GM21786 (cell line): ENCODE data around the gene OIP5.
A peak's percentile ranks its signal among the peaks of the same experiment; 100 is the strongest.
"Not testable (repeated sequence)": the region's sequence is repeated elsewhere in the genome, so short reads cannot be mapped to it uniquely, and the experiment has no call there.

Source experiments
- ATAC-seq: cut with Tn5 transposase; IDR thresholded peaks from one replicate; pipeline ENCODE4 v1.9.1; 2021; ENCODE audit not compliant: unreplicated experiment

OIP5 gene

DNA sequence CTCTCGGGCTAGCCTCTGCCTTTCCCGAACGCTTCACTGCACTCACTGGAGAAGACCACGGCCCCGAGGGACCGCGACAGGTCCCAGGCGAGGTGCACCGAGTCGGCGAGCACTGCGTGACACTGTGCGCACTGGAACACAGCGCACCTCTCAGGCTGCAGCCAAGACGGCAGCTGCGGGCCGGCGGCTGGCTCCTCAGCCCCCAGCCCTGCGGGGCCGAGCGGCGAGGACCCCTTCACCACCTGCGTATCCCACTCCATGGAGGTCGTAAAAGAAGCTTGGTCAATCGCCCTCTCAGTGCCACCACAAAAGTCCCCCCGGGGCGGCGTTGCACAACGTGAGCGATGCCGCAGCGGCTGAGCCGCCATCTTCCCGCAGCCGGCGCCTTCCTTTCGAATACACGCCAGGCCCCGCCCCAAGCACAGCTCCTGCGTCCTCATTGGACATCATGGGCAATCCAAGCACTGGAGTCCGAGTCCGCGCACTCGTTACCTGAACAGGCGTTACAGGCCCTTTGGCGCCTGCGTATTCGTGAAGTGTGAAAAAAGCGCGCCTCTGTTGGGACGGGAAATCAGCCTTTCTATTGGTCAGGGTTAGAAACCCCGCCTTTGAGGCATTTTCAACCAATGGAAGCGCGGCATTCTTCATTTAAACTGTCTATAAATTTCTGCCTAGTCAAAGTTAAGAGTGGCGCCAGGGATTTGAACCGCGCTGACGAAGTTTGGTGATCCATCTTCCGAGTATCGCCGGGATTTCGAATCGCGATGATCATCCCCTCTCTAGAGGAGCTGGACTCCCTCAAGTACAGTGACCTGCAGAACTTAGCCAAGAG, at the start of gene OIP5, which contains the start of gene NUSAP1:
TSS of gene OIP5 (minus strand) at position 398 of the 832 bp plus-strand sequence. CDS start at position 368, 30 bp downstream.
TSS of gene NUSAP1 (plus strand) at position 688 of the 832 bp plus-strand sequence. CDS start at position 765, 77 bp downstream.
- ATAC-seq, result peak; percentile 88

DNA sequence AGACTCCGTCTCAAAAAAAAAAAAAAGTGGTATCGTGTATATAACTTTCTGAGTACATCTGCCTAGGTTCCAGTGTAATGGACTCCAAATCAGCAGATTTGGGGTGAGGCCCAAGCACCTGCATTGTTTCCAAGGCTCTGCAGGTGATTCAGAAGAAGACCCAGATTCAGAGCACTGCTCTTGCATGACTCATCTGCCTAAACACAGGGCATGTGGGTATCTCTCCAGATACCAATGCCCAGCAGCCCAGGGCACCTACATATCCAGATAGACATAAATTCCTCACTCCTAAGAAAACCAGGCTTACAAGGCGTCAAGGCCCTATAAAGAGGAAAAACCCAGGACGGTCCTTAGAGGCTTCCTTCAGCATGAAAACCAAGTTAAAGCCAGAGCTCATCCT, 45.6 kb upstream of the OIP5 start:
- no peak for ATAC-seq

DNA sequence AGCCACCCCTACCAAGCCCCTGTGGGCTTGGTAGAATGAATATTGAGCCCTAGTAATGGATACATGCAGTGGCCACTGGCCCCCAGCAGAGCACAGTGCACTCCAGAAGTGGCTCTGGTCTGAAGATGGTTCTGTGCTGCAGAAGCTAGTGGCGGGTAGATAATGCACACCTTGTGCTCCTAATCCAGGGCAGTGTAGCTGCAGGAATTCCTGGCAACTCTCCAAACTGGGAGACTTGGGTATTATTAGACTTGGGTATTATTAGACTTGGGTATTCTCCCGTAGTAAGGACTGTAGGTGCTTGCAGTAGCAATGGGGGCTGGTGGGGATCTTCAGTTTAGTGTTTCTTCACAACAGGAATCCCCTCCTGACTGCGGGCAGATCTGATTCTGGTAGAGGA, 35.0 kb upstream of the OIP5 start:
- no peak for ATAC-seq

DNA sequence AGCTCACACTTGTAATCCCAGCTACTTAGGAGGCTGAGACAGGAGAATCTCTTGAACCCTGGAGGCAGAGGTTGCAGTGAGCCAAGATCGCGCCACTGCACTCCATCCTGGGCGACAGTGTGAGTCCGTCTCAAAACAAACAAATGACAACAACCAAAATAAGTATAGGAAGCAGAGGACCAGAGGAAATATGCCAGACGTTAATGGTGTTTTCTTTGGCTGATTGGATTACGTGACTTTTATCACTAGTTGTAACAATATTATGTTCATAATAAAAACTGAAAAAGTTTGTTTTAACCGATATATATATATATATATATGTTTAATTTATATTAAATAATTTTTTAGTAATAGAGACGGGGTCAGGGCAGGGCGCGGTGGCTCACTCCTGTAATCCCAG, 22.0 kb upstream of the OIP5 start:
- ATAC-seq, result no peak

DNA sequence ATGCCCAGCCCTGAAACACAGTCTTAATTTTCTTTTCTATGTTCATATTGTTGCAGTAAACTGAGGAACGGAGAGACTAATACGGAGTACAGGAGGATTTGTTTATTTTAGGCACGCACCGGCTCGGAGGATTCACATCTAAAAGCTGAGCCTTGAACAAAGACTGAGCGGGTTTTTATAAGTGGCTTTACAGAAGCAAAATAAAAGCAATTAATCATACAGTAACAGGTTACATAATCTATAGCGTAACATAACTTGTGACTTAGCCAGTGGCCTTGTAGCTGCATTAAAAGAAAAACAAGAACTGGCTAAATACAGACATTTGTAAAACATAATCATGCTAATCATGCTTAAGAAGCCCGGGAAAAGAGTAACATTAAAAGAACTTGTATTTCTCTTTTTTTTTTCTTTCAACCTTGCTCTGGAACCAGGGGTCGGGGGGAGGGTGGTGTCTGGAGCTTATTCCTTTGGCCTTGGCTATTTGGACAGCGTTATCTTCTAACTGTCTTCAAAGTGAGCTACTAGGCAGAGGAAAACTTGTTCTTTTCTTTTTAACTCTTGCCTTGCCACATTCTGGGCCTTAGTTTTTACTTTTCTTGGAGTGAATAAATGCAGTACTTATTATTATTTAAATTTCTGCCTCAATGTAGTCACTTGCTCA, 17.8 kb upstream of the OIP5 start:
- no peak for ATAC-seq

DNA sequence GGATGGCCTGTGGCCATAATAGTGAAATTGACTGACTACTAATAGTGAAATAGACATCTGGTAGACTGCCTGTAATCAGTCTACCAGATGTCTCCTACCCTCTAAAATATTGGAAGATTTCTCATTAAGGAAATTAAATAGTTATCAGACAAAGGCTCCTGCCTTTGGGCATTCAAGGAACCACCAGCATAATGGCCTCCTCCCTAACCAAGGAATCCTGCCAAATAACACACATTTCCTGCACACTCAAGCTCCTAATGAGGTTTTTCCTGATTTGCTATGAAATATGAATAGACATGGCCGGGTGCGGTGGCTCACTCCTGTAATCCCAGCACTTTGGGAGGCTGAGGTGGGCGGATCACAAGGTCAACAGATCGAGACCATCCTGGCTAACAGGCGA, 14.8 kb upstream of the OIP5 start:
- ATAC-seq, result no peak

DNA sequence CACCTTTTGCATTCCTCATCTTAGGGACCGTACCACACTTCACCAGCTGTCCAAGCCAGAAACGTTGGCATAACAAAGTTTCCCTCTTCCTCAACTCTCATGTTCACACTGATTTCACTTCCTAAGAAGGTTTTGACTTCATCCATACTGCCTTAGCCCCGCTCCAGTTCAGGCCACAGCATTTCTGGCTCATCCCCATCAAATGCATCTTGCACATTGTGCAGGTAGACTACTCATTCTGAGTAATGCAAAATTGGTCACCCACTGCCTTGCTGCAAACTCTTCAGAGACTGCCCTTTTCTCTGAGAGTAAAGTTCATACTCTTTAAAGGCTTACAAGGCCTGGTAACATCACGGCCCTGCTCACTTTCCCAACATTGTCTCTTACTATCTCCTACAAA, 9.1 kb upstream of the OIP5 start:
- no peak for ATAC-seq

DNA sequence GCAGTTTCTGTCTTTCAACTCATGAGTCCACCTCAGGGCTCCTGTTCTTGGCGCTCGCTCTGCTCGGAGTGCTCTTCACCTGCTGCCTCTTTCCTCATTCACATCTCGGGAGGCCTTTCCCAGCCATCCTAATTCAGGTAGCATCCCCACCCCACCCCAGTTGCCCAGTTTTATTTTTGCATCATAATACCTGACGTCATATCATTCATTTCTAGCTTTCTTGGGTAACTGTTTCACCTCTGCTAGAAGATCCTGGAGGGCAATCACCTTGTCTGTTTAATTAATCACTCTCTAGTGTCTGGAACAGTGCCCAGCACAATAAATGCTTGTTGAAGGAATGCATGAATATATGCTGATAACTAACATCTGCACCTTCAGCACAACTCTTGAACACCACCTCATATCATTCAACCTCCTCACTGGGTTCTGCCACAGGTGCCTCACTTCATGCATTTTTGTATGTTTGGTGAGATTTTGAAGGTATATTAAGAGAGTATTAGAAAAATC, 7.9 kb upstream of the OIP5 start:
- no peak for ATAC-seq

DNA sequence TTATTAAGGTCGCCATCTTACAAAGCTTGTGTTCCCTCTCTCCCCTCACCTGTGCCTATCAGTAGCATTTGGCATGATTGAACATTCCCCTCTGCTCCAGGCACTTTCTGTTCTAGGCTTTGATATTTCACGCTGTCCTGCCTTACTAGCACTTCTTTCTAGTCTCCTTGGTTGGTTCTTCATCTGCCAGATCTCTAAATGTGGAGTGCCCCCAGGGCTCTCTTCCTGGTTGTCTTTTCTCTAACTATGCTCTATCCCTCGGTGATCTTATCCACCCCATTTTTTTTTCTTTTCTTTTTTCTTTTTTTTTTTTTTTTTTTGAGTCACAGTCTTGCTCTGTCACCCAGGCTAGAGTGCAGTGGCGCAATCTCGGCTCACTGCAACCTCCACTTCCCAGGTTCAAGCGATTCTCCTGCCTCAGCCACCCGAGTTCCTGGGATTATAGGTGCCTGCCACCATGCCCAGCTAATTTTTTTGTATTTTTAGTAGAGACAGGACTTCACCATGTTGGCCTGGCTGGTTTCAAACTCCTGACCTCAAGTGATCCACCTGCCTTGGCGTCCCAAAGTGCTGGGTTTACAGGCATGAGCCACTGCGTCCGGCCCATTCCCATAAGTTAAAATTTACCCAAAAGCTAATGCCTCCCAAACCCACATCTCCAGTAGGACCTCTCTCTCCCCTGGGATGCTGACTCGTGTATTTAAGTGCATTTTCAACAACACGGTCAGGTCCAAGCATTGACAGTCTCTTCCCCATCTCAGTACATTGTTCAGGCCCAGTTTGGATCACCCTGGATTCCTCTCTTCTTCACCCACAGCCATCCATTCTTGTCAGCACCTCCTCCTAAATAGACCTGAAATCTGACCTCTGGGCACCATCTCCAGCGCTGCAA, 5.5 kb upstream of the OIP5 start:
- no peak for ATAC-seq

DNA sequence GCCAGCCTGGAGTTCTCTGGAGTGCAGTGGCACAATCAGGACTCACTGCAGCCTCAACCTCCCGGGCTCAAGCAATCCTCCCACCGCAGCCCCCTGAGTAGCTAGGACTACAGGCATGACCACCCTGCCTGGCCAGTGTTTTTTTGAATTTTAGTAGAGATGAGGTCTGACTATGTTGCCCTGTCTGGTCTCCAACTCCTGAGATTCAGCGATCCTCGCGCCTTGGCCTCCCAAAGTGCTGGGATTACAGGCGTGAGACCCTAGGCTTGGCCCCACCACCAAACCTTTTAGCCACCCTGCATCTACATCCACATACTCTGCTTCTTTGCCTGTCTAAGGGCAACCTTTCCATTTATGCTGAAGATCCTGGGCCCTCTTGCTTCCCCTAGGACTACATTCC, 4.7 kb upstream of the OIP5 start:
- no peak for ATAC-seq

DNA sequence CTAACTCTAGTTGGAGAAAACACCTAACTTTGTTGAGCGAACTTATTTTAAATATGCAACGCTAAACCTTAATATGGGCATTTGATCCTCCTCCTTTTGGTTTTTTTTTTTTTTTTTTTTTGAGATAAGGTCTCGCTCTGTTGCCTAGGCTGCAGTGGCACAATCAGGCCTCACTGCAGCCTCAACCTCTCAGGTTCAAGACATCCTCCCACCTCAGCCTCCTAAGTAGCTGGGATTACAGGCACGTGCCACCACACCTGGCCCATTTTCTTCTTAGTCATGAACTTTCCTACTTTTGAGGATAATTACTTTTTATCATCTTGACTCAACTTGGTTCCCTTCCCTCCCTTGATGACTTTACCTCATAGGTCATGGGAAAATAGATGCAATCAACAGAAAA, 4.2 kb upstream of the OIP5 start:
- no peak for ATAC-seq

DNA sequence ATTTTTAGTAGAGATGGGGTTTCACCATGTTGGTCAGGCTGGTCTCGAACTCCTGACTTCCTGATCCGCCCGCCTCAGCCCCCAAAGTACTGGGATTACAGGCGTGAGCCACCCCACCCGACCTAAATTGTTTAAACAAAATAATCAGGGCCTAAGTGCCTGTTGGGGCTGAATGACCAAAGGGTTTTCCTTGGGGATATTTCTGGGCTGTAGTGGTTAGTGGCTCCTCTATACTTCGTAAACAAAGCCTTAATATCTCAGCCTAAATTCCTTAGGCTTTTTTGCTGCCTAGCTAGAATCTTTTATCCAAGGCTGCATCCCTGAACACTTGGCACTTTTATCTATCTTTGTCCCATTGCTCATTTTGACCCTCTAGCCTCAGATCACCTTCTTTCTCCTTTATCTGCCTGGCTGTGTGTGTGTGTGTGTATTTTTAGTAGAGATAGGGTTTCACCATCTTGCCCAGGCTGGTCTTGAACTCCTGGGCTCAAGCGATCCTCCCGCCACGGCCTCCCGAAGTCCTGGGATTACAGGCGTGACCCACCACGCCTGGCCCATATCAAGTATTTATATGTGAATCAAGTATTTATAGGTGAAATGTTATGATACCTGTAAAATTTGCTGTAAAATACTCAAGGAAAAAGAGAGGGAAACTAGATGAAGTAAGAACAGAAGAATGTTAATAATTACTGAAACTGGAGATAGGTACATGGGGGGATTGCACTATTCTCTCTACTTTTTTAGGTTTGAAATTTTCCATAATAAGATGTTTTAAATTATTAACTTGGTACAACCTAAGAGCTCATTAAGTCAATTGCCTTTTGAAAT, 2.1 kb upstream of the OIP5 start:
- ATAC-seq, result no peak

DNA sequence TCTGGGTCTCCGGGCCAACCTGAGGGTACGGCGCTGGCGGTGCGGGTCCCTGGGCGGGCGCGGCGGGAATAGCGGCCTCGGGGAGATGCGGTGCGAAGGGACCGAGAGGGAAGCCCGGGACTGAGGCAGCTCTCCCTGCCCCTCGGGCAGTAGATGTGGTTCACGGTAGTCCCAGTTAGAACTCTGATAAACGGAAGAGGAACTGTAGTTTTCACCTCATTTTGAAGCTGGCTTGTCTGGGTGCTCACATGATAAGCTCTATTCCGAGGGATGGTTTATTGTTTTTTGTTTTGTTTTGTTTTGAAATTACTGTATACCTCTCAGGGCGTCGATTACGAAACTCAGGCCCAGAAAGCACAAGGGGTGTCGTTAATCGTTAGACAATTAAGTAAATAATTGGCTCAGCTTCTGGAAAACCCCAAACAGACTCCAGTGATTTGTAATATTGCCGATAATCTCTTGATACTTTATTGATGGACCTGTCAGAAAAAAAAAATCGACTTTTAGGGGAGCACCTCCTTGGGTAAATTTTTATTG, 703 bp upstream of the OIP5 start:
- ATAC-seq, result peak; percentile 16

DNA sequence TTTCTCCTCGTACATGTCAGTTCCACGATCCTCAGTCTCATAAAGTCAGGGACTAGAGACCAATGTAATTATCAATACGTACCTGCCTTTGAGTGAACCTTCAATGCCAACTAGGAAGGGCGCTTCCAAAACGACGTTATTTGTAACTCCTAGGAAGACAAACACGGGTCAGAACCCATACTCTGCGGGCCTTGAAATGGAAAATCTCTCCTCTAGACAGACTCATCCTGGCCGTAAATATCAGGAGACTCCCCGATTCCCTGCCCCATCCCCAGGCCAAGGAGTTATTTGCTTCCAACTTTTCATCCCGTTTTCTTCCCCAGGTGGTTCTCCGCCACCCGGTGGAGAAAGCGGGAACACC, 578 bp downstream of the OIP5 start:
- no peak for ATAC-seq

DNA sequence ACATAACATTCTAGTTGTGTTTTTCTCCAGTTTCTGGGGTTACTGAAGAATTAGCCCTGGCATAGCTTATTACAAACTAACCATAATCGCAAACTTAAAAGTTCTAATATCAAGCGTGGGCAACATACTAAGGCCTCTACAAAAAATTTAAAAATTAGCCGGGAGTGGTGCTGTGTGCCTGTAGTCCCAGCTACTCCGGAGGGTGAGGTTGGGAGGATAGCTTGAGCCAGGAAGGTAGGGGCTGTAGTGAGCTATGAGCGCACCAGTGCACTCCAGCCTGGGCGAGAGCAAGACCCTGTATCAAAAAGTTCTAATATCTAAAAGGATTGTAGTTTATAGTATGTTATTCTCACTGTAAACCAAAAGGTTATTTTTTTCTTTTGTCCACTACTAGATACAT, 1.1 kb downstream of the OIP5 start:
- no peak for ATAC-seq

DNA sequence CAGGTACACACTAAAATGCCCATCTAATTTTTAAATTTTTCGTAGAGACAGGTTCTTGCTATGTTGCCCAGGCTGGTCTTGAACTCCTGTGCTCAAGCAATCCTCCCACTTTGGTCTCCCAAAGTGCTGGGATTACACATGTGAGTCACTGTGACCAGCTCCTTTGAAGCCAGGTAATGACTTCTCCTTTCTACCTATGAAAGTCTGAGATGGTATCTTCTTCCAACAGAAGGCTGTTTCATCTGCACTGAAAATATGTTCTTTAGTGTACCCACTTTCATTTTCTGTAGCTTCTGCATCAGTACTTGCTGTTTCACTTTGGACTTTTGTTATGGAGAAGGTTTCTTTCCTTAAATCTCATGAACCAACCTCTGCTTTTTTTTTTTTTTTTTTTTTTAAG, 8.8 kb downstream of the OIP5 start:
- no peak for ATAC-seq

DNA sequence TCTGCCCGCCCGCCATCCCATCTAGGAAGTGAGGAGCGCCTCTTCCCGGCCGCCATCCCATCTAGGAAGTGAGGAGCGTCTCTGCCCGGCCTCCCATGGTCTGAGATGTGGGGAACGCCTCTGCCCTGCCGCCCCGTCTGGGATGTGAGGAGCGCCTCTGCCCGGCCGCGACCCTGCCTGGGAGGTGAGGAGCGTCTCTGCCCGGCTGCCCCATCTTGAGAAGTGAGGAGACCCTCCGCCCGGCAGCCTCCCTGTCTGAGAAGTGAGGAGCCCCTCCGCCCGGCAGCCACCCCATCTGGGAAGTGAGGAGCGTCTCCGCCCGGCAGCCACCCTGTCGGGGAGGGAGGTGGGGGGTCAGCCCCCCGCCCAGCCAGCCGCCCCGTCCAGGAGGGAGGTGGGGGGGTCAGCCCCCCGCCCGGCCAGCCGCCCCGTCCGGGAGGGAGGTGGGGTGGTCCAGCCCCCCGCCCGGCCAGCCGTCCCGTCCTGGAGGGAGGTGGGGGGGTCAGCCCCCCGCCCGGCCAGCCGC, 11.5 kb downstream of the OIP5 start:
- ATAC-seq, result not testable (repeated sequence)

DNA sequence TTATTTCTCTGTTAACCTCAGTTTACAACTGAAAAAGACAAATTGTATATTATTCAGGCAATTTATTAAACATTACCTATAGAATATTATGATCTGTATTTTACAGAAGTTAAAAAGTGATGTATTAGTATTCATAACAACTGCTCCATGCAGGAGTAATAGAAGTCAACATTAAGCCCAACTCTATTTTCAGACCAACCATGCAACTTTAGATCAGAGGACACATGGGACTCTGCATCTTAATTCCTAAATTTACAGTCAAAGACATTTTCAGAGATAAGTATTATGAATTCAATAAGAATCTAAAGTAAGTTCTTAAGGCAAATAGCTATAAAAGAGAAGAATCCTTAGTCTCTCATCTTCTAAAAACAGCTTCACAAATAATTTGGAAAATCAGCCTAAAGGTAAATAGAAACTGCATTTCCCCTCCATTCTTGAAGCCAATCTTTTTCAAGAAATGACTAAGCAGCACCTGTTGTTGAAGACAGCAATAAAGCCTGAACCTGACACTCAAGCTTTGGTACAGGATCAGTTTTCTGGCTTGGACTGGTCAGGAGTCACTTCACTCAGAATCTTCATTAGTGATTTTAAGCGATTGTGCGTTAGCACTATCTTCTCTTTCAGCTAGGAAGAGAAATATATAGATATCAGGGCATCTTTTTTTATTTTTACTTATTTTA, 23.0 kb downstream of the OIP5 start:
- no peak for ATAC-seq

DNA sequence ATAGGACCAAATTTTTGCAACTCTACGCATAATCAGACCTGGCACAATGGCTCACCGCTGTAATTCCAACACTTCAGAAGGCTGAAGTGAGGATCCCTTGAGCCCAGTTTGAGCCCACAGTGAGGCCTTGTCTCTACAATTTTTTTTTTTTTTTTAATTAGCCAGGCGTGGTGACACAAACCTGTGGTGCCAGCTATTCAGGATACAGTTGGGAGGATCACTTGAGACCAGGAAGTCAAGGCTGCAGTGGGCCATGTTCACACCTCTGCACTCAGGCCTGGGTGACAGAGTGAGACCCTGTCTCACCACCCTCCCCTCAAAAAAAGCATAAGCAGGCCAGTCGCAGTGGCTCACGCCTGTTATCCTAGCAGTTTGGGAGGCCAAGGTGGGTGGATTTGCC, 24.7 kb downstream of the OIP5 start:
- ATAC-seq, result no peak
